ENCODE measurements around the gene VAV2.

GRCh38 chr9:133886563-133887501 is 105.3 kb downstream of the VAV2 start:
- TF ChIP-seq, protein P1, sequence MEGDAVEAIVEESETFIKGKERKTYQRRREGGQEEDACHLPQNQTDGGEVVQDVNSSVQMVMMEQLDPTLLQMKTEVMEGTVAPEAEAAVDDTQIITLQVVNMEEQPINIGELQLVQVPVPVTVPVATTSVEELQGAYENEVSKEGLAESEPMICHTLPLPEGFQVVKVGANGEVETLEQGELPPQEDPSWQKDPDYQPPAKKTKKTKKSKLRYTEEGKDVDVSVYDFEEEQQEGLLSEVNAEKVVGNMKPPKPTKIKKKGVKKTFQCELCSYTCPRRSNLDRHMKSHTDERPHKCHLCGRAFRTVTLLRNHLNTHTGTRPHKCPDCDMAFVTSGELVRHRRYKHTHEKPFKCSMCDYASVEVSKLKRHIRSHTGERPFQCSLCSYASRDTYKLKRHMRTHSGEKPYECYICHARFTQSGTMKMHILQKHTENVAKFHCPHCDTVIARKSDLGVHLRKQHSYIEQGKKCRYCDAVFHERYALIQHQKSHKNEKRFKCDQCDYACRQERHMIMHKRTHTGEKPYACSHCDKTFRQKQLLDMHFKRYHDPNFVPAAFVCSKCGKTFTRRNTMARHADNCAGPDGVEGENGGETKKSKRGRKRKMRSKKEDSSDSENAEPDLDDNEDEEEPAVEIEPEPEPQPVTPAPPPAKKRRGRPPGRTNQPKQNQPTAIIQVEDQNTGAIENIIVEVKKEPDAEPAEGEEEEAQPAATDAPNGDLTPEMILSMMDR (IDR thresholded peaks at IDR 0.05) = no peak
- no peak for TF ChIP-seq POLR2A (IDR thresholded peaks at IDR 0.05)
